Urinary bladder (tissue), 4 donors: ENCODE results near the gene ENPP7. TPM values are rescaled to one million over a fixed set of nuclear protein-coding genes. Genes with fewer than 3 reads are reported as not detected.

ENCODE experiments used
- DNase-seq: peaks from one replicate; pipeline ENCODE4 v3.0.0-alpha.2; 2015; ENCODE audit errors: extremely low spot score
- H3K27ac ChIP-seq: one replicate; pipeline ENCODE4 v1.5.1; 2013; ENCODE audit warnings: low read depth, mild to moderate bottlenecking, moderate library complexity
- H3K36me3 ChIP-seq: one replicate; pipeline ENCODE4 v1.6.1; 2013; ENCODE audit warnings: mild to moderate bottlenecking, moderate library complexity; ENCODE audit not compliant: insufficient read depth
- H3K4me1 ChIP-seq: one replicate; pipeline ENCODE4 v1.6.1; 2013; ENCODE audit warnings: mild to moderate bottlenecking, moderate library complexity; ENCODE audit not compliant: insufficient read depth
- H3K4me3 ChIP-seq: one replicate; pipeline ENCODE4 v1.5.1; 2013; ENCODE audit warnings: low read depth, low read length
- WGBS: extraction: QIAGEN DNeasy Blood & Tissue Kit; methylation state at CpG from one replicate; pipeline ENCODE4 v1.1.7; 2013; 5-methylcytosine and 5-hydroxymethylcytosine counted together
- polyA plus RNA-seq: library from polyadenylated mRNA; stranded (reverse); fragments of 200-250 nt; gene quantifications from one replicate; pipeline ENCODE4 v1.2.3, GENCODE V29; 2013
- total RNA-seq: library from RNA; depleted of rRNA; stranded (reverse); fragments of >200 nt; gene quantifications from one replicate; pipeline ENCODE4 v1.2.3, GENCODE V29; 2014
- donor health status: healthy with polysubstance abuse.
- donor health status: healthy.

ENPP7 gene
- total and polyA plus RNA-seq, 2 donors: not detected

DNA sequence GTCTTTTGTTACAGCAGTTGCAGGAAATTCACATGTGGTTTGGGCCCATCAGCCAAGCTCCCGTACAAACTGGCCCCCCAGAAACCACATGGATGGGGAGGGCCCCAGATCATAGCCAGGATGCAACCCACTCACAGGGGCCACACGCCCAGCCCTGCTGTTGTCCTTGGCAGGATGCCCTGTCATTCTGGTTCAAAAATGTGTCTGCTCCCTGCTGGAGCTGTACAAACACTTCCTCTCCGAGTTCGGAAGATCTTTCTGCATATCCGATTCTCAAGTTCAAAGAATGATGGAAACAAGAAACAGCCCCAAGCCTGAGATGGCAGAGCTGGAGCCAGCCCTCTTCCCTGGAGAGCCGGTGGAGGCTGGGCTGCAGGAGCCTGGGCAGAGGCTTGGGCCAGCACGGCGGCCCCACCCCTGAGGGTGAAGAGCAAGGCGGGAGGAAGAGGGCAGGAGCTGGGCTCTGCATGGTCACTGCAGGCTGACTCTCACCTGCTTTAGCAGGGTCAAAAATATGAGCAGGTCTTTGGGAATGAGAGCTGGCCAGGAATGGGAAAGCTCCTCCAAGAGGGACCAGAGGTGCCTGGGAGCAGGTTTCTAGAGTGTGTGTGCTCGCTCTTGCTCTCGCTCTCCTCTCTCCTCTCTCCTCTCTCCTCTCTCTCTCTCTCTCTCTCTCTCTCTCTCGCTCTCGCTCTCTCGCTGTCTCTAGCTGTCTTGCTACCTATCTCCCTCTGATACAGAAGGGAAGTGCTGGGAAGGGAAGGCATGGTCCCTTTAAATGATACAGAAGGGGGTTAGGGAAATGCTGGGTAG is 34.7 kb upstream of the ENPP7 start:
- Histone ChIP-seq H3K27ac (no peak overlapping the region), H3K4me3 (no peak overlapping the region), H3K36me3 (no peaks in the 10 kb centered on the region), H3K4me1 (no peaks in the 10 kb centered on the region)
- DNase-seq: peak; percentile 48
- 19% methylated on average over 13 of the region's 14 CpGs for WGBS

DNA sequence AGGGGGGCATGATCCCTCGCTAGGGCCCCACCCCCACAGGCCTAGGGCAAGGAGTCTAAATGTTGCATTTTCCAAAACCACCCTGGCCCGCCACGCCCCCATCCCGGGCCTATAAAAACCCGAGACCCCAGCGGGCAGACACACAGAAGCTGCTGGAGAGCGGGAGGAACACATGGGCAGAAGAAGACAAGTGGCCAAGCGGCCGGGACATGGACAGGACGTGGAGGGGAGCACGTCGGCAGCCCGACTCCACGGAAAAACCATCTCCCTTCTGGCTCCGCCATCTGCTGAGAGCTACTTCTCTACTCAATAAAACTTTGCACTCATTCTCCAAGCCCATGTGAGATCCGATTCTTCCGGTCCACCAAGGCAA is 34.1 kb upstream of the ENPP7 start:
- H3K4me3 ChIP-seq: no peak overlapping the region
- 62% methylated on average over 17 of the region's 17 CpGs for WGBS
- H3K27ac ChIP-seq: no peak overlapping the region
- DNase-seq: no peak
- no peaks in the 10 kb centered on the region for H3K4me1 ChIP-seq
- H3K36me3 ChIP-seq: no peaks in the 10 kb centered on the region

DNA sequence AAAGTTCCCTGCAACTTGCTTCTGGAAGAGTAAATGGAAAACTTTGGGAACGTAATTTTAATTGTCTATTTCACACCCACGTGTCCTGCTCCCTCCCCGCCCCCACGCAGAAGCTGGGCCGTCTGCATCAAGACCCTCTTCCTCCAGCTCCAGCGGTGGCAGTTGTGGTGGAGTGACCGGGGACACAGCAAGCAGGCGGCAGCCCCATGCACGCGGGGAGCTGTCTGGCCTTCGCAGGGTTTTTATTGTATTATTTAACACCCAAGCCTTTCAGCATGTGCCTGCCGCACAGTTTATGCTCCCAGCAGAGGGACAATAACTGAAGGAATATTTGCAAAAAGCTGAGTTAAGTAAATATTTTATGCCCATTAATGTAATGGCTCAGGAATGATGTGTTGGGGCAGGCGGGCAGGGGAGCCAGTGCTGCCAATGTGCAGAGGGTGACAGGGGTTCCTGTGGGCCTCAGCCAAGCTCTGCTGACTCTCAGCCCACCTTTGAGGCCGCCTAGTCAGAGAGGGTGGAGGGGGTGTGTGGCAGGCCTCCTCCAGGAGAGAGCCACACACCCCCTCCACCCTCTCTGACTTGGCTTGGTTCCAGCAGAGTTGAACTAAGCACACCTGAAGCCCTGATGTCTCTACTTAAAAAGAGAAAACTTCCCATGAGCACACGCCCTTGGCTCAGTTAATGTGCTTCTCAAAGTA is 32.4 kb upstream of the ENPP7 start:
- WGBS: 67% methylated on average over 15 of the region's 15 CpGs
- Histone ChIP-seq H3K27ac (no peak overlapping the region), H3K4me1 (no peaks in the 10 kb centered on the region), H3K4me3 (no peak overlapping the region), H3K36me3 (no peaks in the 10 kb centered on the region)
- no peak for DNase-seq

DNA sequence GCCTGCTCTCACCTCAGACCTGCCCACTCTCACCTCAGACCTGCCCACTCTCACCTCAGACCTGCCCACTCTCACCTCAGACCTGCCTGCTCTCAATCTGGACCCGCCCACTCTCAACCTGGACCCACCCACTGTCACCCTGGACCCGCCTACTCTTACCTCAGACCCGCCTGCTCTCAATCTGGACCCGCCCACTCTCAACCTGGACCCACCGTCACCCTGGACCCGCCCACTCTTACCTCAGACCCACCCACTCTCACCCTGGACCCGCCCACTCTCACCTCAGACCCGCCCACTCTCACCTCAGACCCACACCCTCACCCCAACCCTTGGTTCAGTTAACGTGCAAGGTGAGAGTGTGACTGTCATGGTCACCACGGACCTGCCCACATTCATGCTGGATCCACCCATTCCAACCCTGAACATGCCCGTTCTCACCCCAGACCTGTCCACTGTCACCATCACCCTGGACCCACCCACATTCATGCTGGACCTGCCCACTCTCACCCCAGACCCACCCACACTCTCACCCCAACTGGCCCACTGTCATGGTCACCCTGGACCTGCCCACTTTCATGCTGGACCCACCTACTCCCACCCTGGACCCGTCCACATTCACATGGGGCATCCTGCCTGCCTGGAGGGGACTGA is 31.2 kb upstream of the ENPP7 start:
- no peak for DNase-seq
- H3K4me3 ChIP-seq: no peak overlapping the region
- no peaks in the 10 kb centered on the region for H3K36me3 ChIP-seq
- no peak overlapping the region for H3K27ac ChIP-seq
- H3K4me1 ChIP-seq: no peaks in the 10 kb centered on the region
- 87% methylated on average over 12 of the region's 12 CpGs for WGBS

DNA sequence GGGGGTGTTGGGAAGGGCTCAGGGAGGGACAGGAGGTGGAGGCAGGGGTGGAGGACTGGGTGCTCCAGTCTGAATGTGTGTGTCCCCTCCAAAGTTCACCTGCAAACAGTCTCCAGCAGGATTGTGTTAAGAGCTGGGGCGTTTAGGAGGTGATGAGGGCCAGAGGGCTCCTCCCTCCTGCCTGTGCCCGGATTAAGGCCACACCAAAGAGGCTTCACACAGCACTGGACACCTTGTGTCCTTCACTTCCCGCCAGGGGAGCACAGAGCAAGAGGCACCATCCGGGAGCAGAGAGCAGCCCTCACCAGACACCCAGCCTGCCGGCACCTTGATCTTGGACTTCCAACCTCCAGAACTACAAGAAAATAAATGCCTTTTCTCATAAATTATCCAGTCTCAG is 30.2 kb upstream of the ENPP7 start:
- Histone ChIP-seq H3K27ac (no peak overlapping the region), H3K4me3 (no peak overlapping the region)
- WGBS: 62% methylated on average over 5 of the region's 5 CpGs

DNA sequence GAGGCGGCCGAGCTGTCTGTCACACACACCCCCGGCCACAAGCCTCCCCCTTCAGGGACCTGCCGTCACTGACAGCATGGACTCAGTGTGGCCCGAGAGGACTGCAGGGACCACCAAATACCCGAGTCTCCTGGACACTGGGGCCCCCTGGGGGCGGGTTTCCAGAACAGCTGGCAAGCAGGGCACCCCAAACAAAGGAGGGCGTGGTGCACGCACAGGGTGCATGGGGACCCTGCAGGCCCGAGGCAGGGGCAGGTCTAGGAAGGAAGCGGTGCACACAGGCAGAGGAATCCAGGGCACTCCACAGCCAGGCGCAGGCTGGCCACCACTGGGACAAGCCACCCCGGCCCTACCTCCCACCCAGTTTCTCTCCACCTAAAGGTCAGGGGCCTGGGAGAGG is 28.7 kb upstream of the ENPP7 start:
- 59% methylated on average over 13 of the region's 13 CpGs for WGBS

More for the DNA sequence above, 30.2 kb upstream of the ENPP7 start:
- Histone ChIP-seq H3K36me3 (no peaks in the 10 kb centered on the region), H3K4me1 (no peaks in the 10 kb centered on the region)
- DNase-seq: no peak

DNA sequence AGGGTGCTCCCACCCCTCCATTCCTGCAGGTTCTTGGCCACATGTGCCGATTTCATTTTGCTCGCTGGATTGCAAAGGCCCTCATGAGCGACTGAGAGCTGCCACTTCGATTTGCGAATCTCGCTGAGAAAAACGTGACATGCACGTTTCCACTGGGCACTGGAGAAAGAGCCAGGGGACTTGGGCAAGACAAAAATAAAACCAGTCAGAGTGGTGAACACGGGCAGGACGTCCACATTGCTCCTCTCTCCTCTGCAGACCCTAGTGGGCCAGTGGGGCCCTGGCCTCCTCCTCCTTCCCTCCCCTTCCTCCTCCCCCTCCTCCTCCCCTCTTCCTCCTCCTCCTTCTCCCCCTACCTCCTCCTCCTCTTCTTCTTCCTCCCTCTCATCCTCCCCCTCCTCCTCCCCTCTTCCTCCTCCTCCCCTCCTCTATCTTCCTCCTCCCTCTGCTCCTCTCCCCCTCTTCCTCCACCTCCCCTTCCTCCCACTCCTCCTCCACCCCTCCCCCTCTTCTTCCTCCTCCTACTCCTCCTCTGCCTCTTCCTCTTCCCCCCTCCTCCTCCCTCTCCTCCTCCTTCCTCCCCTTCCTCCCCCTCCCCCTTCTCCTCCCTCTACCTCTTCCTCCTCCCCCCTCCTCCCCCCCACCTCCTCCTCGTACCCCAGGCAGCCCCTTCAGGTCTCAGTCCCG is 28.1 kb upstream of the ENPP7 start:
- Histone ChIP-seq H3K4me1 (no peaks in the 10 kb centered on the region), H3K4me3 (no peak overlapping the region), H3K27ac (no peak overlapping the region), H3K36me3 (no peaks in the 10 kb centered on the region)
- no peak for DNase-seq
- 62% methylated on average over 12 of the region's 12 CpGs for WGBS

More for the DNA sequence above, 28.7 kb upstream of the ENPP7 start:
- Histone ChIP-seq H3K4me3 (no peak overlapping the region), H3K4me1 (no peaks in the 10 kb centered on the region), H3K27ac (no peak overlapping the region), H3K36me3 (no peaks in the 10 kb centered on the region)
- no peak for DNase-seq

DNA sequence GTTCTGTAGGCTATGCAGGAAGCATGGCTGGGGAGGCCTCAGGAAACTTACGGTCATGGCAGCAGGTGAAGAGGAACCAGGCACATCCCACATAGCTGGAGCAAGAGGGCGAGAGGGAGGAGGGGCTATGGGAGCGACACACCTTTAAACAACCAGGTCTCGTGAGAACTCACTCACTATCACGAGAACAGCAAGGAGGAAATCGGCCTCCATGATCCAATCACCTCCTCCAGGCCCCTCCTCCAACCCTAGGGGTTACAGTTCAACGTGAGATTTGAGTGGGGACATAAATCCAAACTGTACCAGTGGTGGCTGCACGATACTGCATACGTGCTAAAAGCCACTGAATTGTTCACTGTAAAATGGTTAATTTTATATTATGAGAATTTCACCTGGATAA is 26.1 kb upstream of the ENPP7 start:
- no peaks in the 10 kb centered on the region for H3K36me3 ChIP-seq
- no peaks in the 10 kb centered on the region for H3K4me1 ChIP-seq
- 87% methylated on average over 9 of the region's 9 CpGs for WGBS
- no peak overlapping the region for H3K27ac ChIP-seq
- no peak for DNase-seq
- H3K4me3 ChIP-seq: no peak overlapping the region

DNA sequence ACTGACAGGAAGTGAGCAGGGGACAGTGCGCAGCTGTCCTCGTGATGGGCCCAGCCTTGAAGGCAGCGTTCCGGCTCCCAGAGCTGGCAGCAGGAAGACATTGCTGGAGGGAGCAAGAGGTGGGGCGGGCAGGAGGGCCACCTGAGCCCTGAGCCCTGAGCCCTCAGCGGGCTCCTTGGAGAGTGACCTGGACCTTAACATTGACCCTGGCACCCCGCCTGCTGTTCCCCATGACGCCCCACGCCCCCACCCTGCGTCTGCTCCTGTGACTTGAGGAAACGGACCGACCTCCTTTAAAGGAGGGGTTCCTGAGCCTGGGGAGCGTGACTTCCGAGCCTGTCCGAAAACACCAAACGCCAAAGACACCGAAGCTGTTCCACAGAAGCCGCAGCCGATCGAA is 25.1 kb upstream of the ENPP7 start:
- no peak for DNase-seq
- H3K4me3 ChIP-seq: no peak overlapping the region
- no peaks in the 10 kb centered on the region for H3K4me1 ChIP-seq
- H3K36me3 ChIP-seq: no peaks in the 10 kb centered on the region
- WGBS: 87% methylated on average over 20 of the region's 20 CpGs
- H3K27ac ChIP-seq: no peak overlapping the region

DNA sequence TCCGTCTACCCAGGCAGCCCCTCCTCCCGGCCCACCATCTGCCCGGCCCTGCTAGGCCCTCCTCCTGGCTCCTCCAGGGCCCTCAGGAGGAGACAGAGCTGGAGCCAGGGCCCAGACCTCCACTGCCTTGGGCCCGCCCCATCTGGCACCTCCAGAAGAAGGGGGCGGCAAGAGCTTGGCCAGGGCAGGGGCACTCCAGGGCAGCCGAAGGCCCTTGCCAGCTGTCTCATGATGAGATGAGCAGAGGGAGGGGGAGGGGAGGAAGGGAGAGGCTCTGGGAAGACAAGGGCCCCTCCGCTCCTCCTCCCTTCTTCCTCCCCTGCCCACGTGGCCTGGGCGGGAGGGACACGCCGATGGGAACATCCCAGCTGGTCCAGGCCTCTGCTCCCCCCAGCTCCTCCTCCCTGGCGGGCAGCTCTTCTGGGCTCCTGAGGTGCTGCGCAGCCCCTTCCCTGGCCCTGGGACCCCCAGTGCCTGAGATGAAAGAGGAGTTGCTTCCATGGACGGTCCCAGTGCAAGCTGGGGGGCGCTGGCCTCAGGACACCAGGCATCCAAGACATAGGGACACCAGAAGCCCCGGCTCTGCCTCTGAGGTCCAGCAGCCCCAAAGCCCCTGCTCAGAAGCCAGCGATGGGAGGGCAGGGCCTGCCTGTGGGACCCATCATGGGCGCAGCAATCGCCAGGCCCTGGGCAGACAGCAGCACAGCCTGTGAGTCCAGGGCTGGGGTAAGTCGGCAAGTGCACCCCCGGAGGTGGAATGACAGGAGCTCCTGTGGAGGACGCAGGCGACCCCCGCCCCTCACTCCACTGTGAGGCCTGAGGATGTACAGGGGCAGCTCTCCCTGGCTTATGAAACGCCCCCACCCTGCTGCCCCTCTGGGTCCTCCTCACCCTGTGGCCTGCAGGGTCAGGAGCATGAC is 23.6 kb upstream of the ENPP7 start:
- H3K27ac ChIP-seq: no peak overlapping the region
- H3K4me3 ChIP-seq: no peak overlapping the region
- 63% methylated on average over 25 of the region's 25 CpGs for WGBS
- no peak for DNase-seq
- no peaks in the 10 kb centered on the region for H3K4me1 ChIP-seq
- H3K36me3 ChIP-seq: no peaks in the 10 kb centered on the region

DNA sequence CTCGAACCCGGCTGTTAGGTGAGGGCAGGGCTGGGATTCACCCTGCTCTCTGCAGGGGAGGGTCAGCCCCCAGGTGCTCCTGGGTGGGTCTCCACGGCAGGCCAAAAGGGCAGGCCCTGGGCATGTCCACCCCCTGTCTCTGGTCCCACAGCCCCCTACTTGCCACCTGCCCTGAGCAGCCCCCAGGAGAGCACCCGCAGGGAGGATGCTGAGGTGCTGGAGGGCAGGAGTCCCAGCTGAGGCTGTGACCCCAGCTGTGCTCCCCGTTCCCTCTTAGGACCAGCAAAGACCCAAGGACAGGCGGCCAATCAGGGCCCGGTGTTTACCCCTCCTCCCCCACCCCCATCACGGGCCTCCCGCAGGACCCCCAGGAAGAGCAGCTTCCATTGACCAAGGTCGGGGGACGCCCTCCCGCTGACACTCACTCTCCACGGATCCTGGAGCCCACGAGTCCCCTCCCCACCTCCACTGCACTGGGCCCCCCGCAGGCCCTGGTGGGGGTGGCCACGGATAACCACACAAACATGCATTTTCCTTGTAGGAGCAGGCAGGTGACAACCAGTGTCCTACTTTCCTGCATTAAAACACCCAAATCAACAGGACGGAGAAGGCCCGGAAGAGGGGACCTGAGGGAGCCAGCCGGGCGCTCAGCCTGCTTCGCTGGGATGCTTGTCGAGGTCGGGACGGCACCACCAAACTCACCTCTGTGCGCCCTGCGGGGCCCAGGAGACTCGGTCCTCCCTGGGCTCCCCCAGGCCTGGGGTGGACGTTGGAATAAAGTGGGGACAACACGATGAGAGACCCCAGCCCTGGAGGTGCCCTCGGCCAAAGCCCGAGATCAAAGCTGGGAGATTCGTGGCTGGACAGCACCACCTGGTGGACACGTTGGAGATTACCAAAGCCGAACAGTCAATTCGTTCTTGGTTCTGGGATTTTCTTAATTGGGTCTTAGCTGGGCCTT is 22.5 kb upstream of the ENPP7 start:
- Histone ChIP-seq H3K27ac (no peak overlapping the region), H3K36me3 (no peaks in the 10 kb centered on the region), H3K4me3 (no peak overlapping the region), H3K4me1 (no peaks in the 10 kb centered on the region)
- WGBS: 35% methylated on average over 35 of the region's 35 CpGs
- no peak for DNase-seq

DNA sequence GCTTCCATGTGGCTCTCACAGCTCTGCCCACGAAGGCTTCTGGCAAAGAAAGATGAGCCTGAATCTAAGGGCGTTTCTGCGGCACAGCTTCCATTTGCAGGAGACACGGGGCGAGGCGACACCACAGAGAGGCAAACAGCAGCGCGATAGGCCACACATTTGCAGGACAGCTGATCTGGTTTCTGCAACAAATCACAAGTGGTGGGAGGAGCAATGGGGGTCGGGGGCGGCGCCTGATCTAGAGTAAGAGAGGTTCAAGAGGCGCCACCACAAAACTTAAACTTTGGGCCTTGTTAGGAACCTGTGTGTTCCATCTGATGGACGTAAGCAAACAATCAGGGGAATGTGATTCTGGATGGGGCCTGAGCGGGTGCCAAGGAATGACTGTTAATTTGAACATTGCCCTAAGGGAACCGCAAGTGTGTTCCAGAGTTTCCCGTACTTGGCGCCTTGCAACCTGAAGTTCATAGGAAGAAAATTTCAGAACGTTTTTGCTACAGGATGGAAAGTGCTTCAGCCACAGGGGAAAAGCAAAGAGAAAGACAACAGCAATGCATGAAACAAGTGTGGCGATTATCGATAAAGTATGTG is 18.9 kb upstream of the ENPP7 start:
- WGBS: 82% methylated on average over 20 of the region's 20 CpGs
- H3K4me3 ChIP-seq: no peak overlapping the region
- H3K4me1 ChIP-seq: no peaks in the 10 kb centered on the region
- no peak for DNase-seq
- H3K36me3 ChIP-seq: no peaks in the 10 kb centered on the region
- no peak overlapping the region for H3K27ac ChIP-seq
